Muscle of arm (tissue), 12 donors: ENCODE data around the gene AUNIP. TPM values are rescaled to one million over a fixed set of nuclear protein-coding genes. Genes with fewer than 3 reads are reported as not detected.

Experiments used
- DNase-seq: peaks from one replicate; pipeline ENCODE4 v3.0.0-alpha.2; 2013
- polyA plus RNA-seq, 12 donors: library from polyadenylated mRNA; unstranded; fragments of 120-200 nt; gene quantifications; one replicate each; pipeline ENCODE4 v1.2.1, GENCODE V29; 2013; ENCODE audit not compliant: insufficient read length in 12 of 12

AUNIP gene
- polyA plus RNA-seq, 12 donors: 0.62 to 2.2 (median 1.4) TPM; not detected in 2

GRCh38 chr1:25811384-25812082 lies 47.7 kb downstream of the AUNIP start:
- DNase-seq: no peak

- DNase-seq: peak; percentile 74
Measured at GRCh38 chr1:25810341-25811299, 48.6 kb downstream of the AUNIP start.

GRCh38 chr1:25809929-25810328 lies 49.3 kb downstream of the AUNIP start:
- no peak for DNase-seq

DNA sequence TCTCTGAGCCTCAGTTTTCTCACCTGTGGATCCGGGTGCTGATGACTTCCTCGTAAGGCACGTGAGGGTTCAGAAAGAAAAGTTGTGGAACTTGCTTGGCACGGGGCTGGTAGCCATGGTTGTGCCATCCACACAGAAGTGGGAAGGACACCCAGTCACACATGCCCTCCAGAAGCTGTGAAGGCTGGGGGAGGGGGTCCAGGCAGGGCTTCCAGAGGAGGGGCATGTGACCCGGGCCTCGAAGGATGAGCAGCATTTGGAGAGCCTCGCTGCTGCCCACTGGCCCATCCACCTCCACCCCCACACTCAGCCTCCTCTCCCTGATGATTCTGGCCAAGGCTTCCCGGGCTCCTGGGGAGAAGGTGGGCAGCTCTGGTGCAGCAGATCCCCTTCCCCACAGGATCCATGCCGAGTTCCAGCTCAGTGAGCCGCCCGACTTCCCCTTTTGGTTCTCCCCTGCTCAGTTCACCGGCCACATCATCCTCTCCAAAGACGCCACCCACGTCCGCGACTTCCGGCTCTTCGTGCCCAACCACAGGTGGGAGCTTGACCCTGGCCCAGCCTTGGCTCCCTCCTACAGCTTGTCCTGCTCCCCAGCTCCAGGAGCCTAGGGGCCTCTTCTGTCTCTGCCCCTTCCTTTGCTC lies 49.9 kb downstream of the AUNIP start:
- DNase-seq: no peak

- no peak for DNase-seq
Measured at GRCh38 chr1:25808481-25809244, 50.6 kb downstream of the AUNIP start.

GRCh38 chr1:25807480-25808390 lies 51.5 kb downstream of the AUNIP start:
- DNase-seq: no peak

GRCh38 chr1:25806418-25806817 lies 52.8 kb downstream of the AUNIP start:
- DNase-seq: no peak

- DNase-seq: no peak
Measured at GRCh38 chr1:25805863-25806225, 53.4 kb downstream of the AUNIP start.

- no peak for DNase-seq
Measured at GRCh38 chr1:25804964-25805862, 54.0 kb downstream of the AUNIP start.

DNA sequence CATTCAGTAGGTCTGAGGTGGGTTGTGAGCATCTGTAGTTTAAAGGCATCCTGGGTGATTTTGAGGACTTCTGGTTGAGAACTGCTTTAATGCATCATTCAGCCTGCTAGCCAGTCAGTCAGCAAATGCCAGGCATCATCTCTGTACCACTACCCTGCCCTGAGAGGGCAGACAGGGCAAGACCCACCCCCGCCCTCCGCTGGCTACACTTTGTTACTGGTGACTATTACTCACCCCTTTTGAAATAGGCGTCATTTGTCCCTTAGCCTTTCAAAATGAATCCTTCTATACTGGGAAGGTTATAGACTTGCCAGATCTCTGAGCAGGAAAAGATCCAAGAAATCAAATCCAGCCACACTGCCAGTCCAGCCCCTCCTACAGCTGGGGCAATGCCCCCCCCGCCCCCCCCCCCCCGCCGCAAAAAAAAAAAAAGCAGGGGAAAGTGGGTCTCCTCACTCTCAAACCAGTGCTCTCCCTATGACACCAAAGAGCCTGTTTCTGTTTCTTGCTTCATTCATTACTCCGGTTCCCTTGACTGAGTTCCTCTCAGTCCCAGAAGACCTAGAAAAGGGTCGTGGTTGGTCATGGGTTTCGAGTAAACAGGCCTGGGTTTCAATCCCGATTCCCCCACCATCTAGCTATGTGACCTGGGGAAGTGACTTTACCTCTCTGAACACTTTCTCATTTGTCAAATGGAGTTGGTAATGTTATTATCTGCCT lies 54.9 kb downstream of the AUNIP start:
- DNase-seq: no peak

GRCh38 chr1:25803368-25803767 lies 55.9 kb downstream of the AUNIP start:
- no peak for DNase-seq

DNA sequence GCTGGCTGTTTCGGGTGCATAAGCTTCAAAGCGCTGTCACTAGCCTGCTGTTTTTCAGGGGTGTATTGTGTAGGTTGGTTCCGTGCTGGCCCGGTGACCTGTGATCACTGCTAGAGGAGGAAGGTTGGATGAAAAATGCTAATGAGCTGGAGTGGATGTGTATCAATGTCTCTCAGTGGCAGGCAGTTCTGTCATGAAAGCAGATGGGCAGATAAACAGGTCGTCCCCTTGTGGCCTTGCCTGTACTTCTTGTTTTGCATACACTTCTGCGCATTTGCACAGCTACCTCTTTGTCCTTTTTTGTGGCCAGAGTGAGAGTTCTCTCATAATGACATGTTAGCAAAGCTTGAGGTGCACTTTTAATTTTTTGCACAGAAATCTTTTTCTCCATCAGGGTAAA lies 56.3 kb downstream of the AUNIP start:
- DNase-seq: no peak

DNA sequence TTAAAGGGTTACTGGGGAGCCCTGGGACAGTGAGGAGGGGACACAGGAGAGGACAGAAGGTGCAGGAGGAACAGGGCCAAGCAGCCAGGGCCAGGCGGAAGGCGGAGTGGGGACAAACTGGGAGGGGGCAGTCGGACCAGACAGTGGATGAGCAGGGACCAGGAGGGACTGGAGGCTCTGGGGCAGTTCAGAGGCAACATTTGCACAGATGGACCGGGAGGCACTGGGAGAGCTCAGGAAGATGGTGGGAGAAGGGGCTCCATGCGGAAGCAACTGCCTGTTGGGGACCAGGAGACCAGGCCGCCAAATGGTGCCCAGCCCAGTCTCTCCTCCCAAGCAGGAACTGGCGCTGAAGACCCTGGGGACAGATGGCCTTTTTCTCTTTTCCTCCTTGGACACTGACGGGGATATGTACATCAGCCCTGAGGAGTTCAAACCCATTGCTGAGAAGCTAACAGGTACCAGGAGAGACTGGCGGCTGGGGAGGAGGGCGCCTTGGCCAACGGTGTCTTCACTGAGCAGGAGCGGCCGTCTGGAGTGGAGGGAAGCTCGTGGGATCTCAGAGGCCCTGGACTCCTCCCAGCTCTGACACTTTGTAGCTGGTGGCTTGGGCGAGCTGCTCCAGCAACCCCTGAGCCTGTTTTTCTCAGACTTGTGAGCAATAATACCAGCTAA lies 58.4 kb downstream of the AUNIP start:
- DNase-seq: no peak

DNA sequence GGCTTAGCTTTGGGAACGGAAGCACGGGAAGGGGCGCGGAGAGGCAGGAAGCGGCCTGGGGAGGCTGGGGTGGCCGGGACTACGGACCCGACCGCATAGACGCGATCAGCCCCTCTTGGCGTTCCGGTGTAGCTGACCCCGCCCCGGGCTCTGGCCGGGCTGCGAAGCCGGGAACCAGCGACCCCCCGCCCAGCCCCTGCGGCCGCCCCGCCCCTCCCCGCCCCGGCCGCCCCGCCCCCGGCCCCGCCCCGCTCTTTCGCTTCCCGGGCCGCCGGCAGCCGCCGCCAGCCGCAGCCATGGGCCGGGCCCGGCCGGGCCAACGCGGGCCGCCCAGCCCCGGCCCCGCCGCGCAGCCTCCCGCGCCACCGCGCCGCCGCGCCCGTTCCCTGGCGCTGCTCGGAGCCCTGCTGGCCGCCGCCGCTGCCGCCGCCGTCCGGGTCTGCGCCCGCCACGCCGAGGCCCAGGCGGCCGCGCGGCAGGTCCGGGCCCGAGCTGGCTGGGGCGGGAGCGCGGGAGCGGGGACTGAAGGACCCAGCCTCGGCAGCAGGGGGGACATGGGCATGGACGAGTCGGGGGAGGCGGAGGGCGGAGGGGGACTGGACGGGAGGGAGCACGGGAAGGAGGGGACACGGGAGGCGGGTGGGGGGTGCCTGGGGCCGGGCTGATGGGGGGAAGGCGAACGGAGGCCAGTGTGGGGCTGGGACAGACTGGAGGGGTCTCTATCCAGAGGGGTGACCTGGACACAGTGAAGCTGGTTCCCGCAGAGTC lies 59.1 kb downstream of the AUNIP start, which contains the start of gene SELENON:
SELENON (plus strand) TSS at position 259 of the 768 bp plus-strand sequence; CDS start at position 297, 38 bp downstream.
- peak; percentile 38 for DNase-seq

- DNase-seq: peak; percentile 69
Measured at GRCh38 chr1:25799352-25799934, 59.8 kb downstream of the AUNIP start.

DNA sequence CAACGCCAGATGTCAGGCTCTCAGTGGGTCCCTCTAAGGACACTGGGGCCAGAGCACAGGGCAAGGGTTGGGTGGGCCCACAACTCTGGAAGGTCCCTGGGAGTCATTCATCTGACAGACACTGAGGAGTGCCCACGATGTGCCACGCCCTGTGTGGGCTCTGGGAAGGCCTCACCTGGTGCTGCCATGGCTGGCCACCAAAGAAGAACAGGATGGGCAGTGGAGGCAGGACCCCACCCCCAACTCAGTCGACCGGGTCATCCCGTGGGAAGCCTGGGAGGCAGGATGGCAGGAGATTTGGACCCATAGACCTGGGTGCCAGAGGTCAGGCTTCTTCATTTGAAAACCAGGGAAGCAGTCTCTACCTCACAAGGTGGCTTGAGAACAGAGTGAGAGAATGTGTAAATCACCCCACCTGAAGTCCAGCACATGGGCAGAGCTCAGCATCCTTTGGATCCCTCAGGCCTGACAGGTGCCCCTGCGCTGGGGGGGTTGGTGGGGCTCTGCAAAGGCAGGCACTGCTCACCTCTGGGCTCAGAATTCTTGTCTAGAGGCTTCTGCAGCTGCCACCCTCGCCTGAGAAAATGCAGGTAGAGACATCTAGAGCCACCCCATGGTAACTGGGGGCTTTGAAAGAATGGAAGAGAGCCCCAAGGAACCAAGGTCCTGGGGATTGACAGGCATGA lies 60.4 kb downstream of the AUNIP start:
- DNase-seq: no peak
